ENCODE data around the gene LILRA5. TPM values are rescaled to one million over a fixed set of nuclear protein-coding genes. Genes with fewer than 3 reads are reported as not detected.
A peak's percentile ranks its signal among the peaks of the same experiment; 100 is the strongest.
"Not testable (repeated sequence)": the region's sequence is repeated elsewhere in the genome, so short reads cannot be mapped to it uniquely, and the experiment has no call there.

Gene LILRA5
- total RNA-seq, 1 donor from 2014 or later: 1.8 TPM

- no peak for DNase-seq (ENCODE audit: missing footprints)
Observed at GRCh38 chr19:54312011-54312410, 955 bp downstream of the LILRA5 start.

DNA sequence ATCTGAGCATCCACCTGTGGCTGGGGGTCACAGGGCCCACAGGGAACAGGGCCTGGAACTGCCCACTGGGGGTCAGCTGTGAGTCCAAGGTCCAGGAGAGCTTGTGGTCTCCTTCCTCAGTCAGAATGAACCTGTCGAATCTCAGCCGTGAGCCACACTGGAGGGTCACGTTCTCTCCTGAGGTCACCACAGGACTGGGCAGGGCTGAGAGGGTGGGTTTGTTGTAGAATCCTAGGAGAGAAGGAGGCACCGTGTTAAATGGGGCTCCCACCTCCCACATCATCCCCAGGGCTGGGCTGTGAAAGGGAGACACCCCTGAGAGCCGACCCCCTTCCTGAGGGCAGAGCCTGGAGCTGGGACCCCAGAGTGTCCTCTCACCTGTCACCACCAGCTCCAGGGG is 1.5 kb downstream of the LILRA5 start:
- no peak for DNase-seq (ENCODE audit: missing footprints)
- intact Hi-C loops (cut with DNase I): no loop called here
- ATAC-seq: no peak

More at GRCh38 chr19:54312011-54312410, 955 bp downstream of the LILRA5 start:
- no peak for ATAC-seq
- intact Hi-C loops (cut with DNase I): no loop called here

DNA sequence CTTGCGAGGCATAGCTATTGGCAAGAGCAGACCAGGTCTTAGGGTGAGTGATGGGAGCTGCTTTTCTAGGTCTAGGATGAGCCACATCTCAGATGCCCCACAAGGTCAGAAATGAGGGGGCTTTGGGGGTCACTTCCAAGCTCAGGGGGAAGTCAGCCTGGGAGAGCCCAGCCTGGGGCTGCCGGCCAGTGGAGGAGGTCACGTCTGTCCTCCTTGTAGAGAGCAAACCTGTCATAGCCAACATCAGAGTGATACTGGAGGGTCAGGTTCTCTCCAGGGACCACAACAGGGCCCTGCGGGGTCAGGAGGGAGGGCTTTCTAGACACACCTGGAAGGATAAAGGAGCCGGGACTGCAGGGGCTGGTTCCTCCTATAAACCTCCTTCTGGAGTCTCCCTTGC is 2.4 kb downstream of the LILRA5 start:
- ATAC-seq (no peak), DNase-seq (ENCODE audit: missing footprints) (no peak)
- intact Hi-C loops (cut with DNase I): no loop called here

GRCh38 chr19:54309811-54310210 is 3.2 kb downstream of the LILRA5 start:
- ATAC-seq (no peak), DNase-seq (ENCODE audit: missing footprints) (no peak)
- intact Hi-C loops (cut with DNase I): no loop called here

- no peak for DNase-seq (ENCODE audit: missing footprints)
- intact Hi-C loops (cut with DNase I): no loop called here
- ATAC-seq: no peak
Observed at GRCh38 chr19:54307389-54308020, 5.5 kb downstream of the LILRA5 start.

DNA sequence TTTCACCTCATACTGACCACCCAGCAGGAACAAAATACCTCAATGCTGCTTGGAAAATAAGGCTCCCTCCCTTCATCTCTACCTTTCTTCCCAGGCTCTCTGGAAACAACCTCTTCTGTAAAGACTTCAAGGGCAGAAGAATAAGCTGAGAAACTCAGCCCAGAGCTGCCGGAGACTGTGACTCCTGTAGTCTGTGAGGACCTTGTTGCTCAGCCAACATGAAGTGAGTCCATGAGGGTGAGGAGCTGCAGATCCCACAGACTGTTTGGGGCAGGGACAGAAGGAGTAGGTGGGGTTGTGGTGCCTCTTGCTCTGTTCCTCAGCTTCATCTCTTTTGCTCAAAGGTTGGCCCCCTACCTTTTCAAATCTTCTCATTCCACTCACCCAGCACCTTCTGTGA is 7.8 kb downstream of the LILRA5 start:
- ATAC-seq: no peak
- intact Hi-C loops (cut with DNase I): no loop called here
- no peak for DNase-seq (ENCODE audit: missing footprints)

DNA sequence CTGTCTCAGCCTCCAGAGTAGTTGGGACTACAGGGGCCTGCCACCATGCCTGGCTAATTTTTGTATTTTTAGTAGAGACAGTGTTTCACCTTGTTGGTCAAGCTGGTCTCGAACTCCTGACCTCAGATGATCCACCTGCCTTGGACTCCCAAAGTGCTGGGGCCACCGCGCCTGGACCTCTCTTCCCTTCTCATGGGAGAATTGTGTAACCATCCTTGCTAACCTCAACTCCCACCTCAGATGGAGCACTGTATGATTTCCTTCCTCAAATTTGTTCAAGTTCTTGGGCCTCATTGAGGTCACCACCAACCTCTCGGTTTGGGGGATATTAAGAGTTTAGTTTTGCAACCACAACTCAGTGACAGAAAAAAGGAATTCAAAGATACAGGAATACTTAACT is 10.7 kb downstream of the LILRA5 start:
- DNase-seq (ENCODE audit: missing footprints) (no peak), ATAC-seq (peak; percentile 26)
- intact Hi-C loops (cut with DNase I): no loop called here

GRCh38 chr19:54299515-54299914 is 13.5 kb downstream of the LILRA5 start:
- intact Hi-C loops (cut with DNase I): no loop called here
- DNase-seq (ENCODE audit: missing footprints): no peak
- ATAC-seq: no peak

GRCh38 chr19:54299126-54299498 is 13.9 kb downstream of the LILRA5 start:
- intact Hi-C loops (cut with DNase I): no loop called here
- DNase-seq (ENCODE audit: missing footprints): no peak
- ATAC-seq: no peak

GRCh38 chr19:54298357-54299125 is 14.4 kb downstream of the LILRA5 start:
- DNase-seq (ENCODE audit: missing footprints) (no peak), ATAC-seq (no peak)
- intact Hi-C loops (cut with DNase I): no loop called here

GRCh38 chr19:54297759-54298305 is 15.1 kb downstream of the LILRA5 start:
- intact Hi-C loops (cut with DNase I): no loop called here
- ATAC-seq (no peak), DNase-seq (ENCODE audit: missing footprints) (no peak)

- intact Hi-C loops (cut with DNase I): no loop called here
- ATAC-seq: no peak
- no peak for DNase-seq (ENCODE audit: missing footprints)
Observed at GRCh38 chr19:54294539-54294938, 18.4 kb downstream of the LILRA5 start.

- ATAC-seq; DNase-seq (ENCODE audit: missing footprints); intact Hi-C loops (cut with DNase I): not testable (repeated sequence)
Observed at GRCh38 chr19:54289160-54289559, 23.8 kb downstream of the LILRA5 start.

GRCh38 chr19:54287456-54287855 is 25.5 kb downstream of the LILRA5 start:
- intact Hi-C loops (cut with DNase I): no loop called here
- DNase-seq (ENCODE audit: missing footprints) (no peak), ATAC-seq (no peak)

- ATAC-seq; DNase-seq (ENCODE audit: missing footprints); intact Hi-C loops (cut with DNase I): not testable (repeated sequence)
Observed at GRCh38 chr19:54286283-54286682, 26.7 kb downstream of the LILRA5 start.

GRCh38 chr19:54285427-54286056 is 27.4 kb downstream of the LILRA5 start:
- intact Hi-C loops (cut with DNase I); DNase-seq (ENCODE audit: missing footprints): not testable (repeated sequence)
- ATAC-seq: peak; percentile 59

DNA sequence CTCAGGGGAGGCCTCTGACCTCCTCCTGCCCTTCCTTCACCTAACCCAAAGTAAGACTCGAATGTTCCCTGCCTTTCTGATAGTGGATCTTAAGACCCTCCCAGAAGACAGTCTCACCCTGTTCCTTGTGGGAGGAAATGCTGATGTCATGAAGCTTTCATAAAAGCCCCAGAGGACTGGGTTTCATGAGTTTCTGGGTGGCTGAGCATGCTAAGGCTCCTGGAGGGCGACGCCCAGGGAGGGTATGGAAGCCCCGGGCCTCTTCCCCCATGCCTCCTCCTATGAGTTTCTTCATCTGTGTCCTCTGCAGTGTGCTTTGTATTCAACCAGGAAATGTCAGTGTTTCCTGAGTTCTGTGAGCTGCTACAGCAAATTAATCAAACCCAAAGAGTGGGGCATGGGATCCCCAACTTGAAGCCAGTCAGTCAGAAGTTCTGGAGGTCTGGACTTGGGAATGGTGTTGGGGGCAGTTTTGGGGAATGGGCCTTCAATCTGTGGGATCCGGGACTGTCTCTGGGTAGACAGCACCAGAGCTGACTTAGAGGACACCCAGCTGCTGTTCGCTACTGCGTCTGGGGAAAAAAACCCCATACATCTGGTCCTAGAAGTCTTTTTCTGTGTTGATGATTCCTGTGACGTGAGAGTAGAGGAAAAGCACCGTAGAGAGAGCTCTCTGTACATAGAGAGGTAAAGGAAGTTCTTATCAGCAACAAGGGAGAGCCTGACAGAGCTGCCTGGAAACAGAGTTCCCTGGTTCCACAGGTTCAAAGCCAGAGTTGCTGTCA is 30.1 kb downstream of the LILRA5 start:
- DNase-seq (ENCODE audit: missing footprints) (no peak), ATAC-seq (no peak)
- intact Hi-C loops (cut with DNase I): no loop called here

DNA sequence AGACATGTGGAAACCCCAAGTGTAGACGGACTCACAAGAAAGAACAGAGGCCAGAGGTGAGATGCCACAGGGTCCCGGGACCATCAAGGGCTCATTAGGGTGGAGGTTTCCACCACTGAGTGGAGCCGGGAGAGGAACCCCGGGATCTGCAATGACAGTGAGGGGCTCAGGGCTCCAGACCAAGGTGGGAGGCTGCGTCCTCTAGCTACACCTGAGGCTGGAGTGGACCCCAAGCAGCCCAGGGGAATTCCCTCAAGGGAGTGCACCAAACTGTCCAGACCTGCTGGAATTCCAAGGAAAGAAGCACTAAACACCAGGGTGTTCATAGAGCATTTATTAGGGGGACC is 31.3 kb downstream of the LILRA5 start:
- intact Hi-C loops (cut with DNase I); ATAC-seq: not testable (repeated sequence)

More for the DNA sequence above, 31.3 kb downstream of the LILRA5 start:
- DNase-seq (ENCODE audit: missing footprints): not testable (repeated sequence)

All from Right ventricle myocardium inferior (tissue), 1 donor.